GM18858 (cell line): ENCODE measurements around the gene SLC22A15.
"Not testable (repeated sequence)": the region's sequence is repeated elsewhere in the genome, so short reads cannot be mapped to it uniquely, and the experiment has no call there.

Experiments used
- ATAC-seq: cut with Tn5 transposase; IDR thresholded peaks from one replicate; pipeline ENCODE4 v1.9.1; 2021; ENCODE audit not compliant: unreplicated experiment

Gene SLC22A15

GRCh38 chr1:116031302-116031835 is 55.1 kb downstream of the SLC22A15 start:
- ATAC-seq: no peak

GRCh38 chr1:116033322-116033721 is 57.0 kb downstream of the SLC22A15 start:
- no peak for ATAC-seq

GRCh38 chr1:116036255-116036654 is 59.9 kb downstream of the SLC22A15 start:
- ATAC-seq: no peak

DNA sequence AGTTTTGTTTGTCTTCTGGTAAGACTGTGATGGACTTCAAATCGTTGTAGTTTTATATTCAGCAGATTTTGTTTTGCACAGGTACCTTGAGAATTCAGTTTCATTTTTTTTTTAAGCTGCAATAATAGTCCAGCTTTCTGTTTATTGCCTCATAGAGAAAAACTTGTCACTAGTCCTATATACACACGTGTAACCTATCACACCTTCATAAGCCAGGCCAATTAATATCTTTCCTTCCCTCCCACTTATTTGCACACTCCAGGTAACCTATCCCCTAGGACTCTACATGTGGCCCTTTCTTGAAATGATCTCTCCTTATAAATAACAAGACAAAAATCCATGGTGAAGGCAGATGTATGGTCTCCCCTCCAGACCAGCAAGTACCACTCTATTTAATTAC is 62.4 kb downstream of the SLC22A15 start:
- ATAC-seq: no peak

DNA sequence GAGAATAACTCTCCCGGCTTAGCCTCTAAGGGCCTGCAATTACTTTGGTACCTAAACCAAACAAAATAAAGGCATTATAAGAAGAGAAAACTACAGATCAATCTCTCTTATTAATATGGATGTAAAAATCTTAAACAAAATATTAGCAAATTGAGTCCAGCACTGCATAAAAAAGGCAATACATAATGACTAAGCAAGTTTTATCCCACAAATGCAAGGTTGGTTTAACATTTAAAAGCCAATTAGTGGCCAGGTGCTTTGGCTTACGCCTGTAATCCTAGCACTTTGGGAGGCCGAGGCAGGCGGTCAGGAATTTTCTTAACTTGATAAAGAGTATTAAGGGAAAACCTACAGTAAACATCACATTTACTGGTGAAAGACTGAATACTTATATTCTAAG is 67.8 kb downstream of the SLC22A15 start:
- ATAC-seq: no peak

- ATAC-seq: not testable (repeated sequence)
Measured at GRCh38 chr1:116046933-116047332, 70.6 kb downstream of the SLC22A15 start.

- ATAC-seq: not testable (repeated sequence)
Measured at GRCh38 chr1:116051896-116052295, 75.6 kb downstream of the SLC22A15 start.

DNA sequence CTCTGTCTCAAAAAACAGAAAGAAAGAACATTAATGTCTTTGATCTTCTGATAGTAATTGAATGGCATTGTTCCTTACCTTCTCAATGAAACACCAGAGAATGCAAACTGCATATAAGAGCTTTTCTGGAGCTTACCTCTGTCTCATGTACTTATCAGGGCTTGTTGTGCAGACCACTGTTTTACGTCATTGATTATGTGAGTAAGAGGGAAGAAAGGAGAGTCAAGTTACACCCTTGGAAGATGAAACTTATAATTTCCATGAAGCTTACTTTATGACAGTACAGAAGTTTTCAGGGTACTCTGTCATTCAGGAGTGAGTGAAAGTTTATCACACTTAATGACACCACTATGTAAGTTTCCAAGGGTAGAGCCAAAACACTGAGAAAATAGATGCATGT is 85.9 kb downstream of the SLC22A15 start:
- no peak for ATAC-seq

DNA sequence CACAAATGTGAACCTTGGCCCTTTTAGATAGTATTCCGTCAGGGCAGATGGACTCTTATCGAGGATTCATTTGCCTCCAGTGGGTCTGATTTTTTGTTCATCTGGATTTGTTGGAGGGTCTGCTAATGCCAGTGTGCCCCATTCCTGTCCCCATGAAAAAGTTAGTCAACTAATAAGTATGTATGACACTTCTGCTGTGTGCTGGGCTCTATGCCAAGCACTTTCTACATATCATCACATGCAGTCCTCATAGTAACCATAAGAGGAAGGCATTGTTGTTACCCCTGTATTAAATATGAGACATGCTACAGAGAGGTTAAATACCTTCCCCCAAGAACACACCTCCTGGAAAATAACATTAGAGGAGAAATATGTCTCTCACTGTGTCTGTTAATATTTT is 88.3 kb downstream of the SLC22A15 start:
- no peak for ATAC-seq

GRCh38 chr1:116066868-116067565 is 90.7 kb downstream of the SLC22A15 start:
- ATAC-seq: no peak

DNA sequence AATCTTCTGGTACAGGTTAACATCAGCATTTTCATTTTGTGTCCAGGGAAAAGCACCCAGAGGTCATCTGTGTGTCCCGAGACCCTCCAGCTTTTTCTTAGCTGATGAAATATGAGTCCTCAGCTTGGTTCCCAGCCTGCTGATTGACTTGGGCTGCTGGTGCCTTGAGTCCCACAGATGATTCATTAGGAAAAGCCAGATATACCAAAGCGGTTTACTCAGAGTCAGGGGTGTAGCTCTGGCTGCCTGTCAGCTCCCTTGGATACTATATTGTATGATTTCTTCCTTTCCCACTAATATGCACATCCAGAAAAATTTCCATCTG is 91.2 kb downstream of the SLC22A15 start:
- no peak for ATAC-seq

DNA sequence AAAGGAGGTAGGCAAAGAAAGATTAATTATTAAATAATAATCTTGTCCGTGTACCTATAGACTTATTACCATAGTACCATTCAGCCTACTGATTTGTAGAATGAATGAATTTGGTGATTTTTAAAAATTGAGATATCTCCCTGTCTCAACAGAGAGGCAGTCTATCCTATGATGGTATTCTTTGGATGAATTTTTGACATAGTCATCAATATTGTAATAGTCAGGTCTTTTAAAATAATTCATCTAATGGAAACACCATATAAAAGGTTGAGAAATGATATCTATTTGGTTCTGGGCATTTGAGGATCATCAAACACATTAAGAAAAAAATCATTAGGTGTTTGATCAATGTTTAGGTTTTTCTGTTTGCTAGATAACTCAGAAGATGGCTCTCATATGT is 99.3 kb downstream of the SLC22A15 start:
- no peak for ATAC-seq

DNA sequence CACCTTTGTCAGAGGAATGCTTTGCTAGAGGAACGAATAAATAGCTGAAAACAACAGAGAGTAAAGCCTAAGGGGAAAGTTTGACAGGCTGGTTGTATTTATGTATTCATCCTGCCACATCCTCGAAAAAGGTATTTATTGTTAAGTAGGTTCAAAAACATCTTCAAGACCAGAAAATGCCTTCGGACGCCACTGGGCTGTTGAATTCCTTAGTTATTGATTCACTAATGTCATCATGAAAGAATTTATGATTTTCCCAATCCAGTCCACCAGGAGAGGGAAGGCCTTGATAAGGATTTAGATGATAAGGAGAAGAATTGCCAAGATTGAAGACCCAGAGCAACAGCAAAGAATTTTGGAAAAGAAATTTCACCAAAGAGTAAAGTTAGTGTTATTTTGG is 99.7 kb downstream of the SLC22A15 start:
- no peak for ATAC-seq

DNA sequence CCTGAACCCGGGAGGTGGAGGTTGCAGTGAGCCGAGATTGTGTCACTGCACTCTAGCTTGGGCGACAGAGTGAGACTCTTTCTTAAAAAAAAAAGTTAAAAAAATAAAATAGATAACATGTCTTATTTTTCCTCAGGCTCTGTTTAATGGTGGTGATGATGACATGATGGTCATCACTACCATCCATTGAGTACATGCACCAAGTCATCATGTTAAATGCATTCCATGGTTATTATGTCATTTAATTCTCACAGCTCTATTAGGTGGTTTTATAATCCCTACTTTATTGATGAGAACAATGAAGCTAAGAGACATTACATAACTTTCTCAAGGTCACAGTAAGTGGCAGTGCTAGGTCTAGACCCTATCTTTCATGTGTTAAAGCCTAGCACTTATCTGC is 100.5 kb downstream of the SLC22A15 start:
- ATAC-seq: no peak

- ATAC-seq: no peak
Measured at GRCh38 chr1:116078699-116079223, 102.4 kb downstream of the SLC22A15 start.

DNA sequence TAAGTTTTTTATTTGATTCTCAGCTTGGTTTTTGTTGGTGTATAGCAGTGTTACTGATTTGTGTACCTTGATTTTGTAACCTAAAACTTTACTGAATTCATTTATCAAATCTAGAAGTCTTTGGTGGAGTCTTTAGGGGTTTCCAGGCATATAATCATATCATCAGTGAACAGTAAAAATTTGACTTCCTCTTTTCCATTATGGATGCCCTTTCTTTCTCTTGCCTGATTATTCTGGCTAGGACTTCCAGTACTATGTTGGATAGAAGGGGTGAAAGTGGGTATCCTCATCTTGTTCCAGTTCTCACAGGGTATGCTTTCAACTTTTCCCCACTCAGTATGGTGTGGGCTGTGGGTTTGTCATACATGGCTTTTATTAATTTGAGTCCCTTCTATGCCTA is 111.3 kb downstream of the SLC22A15 start:
- ATAC-seq: no peak

GRCh38 chr1:116089870-116090269 is 113.6 kb downstream of the SLC22A15 start:
- no peak for ATAC-seq

- no peak for ATAC-seq
Measured at GRCh38 chr1:116091083-116091482, 114.8 kb downstream of the SLC22A15 start.

DNA sequence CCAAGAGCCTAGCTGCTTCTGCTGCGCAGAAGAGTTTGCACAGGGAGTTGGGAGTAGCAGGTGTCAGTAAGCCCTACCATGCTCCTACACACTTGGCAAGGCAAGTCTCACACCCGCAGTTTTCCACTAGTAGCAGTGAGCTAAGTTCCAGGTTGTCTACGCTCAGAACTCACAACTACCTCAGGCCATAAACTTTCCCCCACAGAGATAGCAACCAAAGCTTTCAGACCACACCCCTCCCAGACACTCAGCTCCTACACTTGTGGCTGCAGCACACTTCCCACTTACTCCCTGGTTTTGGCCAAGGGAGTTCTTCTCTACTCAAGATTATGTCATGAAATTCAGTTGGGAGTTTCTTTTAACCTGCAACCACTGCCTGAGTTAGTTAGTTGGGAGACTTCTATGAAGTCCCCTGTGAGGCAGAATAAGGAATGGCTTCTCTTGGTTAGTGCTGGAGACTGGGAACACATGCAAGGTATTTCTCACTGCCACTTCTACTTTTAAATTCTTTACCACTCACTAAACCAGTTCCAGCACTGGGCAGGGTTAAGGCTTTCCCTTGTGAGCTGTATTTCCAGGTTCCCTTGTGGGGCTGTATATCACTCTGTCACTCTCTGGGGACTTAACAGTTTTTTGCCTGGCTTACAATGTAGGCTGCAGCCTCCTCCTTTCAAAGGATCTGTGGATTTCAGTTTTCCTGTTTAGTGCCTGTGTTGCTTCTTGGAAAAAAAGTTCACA is 116.6 kb downstream of the SLC22A15 start:
- no peak for ATAC-seq

GRCh38 chr1:116095027-116095426 is 118.7 kb downstream of the SLC22A15 start:
- no peak for ATAC-seq

DNA sequence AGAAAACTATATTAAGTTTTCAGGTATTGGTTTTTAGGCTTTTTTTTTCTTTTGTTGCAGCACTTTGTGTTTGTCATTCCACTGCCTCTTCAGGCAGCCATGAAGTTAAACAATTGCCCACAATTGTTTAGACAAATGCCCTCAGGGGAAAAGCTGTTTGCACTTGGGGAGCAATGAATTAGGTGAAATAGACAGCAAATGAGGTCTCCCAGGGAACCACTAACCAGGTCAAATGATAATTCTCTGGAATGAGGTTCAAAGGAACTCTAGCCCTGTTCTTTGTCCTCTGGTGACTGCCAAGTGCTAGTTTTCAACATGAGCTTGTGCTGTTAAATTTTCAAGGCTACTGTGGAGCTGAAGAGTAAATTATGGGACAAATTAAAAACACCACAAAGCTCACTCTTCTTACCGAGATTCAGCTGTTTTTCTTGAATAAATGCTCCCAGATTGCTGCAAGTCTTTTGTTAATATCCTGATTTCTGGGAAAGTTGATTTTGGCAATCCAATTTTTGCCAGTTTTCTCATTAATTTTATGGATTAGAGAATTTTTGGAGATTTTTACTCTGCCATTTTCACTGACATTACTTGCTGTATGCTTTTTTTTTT is 119.8 kb downstream of the SLC22A15 start:
- no peak for ATAC-seq

- no peak for ATAC-seq
Measured at GRCh38 chr1:116097626-116098025, 121.3 kb downstream of the SLC22A15 start.
